GM18858 (cell line): ENCODE results near the gene MEX3B.

ENCODE experiments used
- ATAC-seq: cut with Tn5 transposase; IDR thresholded peaks from one replicate; pipeline ENCODE4 v1.9.1; 2021; ENCODE audit not compliant: unreplicated experiment

The MEX3B gene

GRCh38 chr15:82045892-82046665, at the start of gene MEX3B:
Gene MEX3B, minus strand, starts transcription at chr15:82046018. Its CDS starts 313 bp downstream, at chr15:82045705.
- ATAC-seq, result peak; percentile 66

- no peak for ATAC-seq
Measured at GRCh38 chr15:82093774-82094211, 48.0 kb upstream of the MEX3B start.

GRCh38 chr15:82093325-82093724, 47.5 kb upstream of the MEX3B start:
- no peak for ATAC-seq

GRCh38 chr15:82091636-82092140, 45.9 kb upstream of the MEX3B start:
- no peak for ATAC-seq

GRCh38 chr15:82086243-82086995, 40.6 kb upstream of the MEX3B start:
- no peak for ATAC-seq

GRCh38 chr15:82081914-82082762, 36.3 kb upstream of the MEX3B start:
- no peak for ATAC-seq

- no peak for ATAC-seq
Measured at GRCh38 chr15:82080774-82081173, 35.0 kb upstream of the MEX3B start.

- ATAC-seq, result no peak
Measured at GRCh38 chr15:82079736-82080135, 33.9 kb upstream of the MEX3B start.

GRCh38 chr15:82074610-82075009, 28.8 kb upstream of the MEX3B start:
- ATAC-seq, result no peak

GRCh38 chr15:82072926-82073537, 27.2 kb upstream of the MEX3B start:
- no peak for ATAC-seq

GRCh38 chr15:82066455-82066854, 20.6 kb upstream of the MEX3B start:
- ATAC-seq, result no peak

GRCh38 chr15:82064824-82065223, 19.0 kb upstream of the MEX3B start:
- ATAC-seq, result no peak

GRCh38 chr15:82062479-82063454, 16.9 kb upstream of the MEX3B start:
- no peak for ATAC-seq

- ATAC-seq, result no peak
Measured at GRCh38 chr15:82060817-82061216, 15.0 kb upstream of the MEX3B start.

GRCh38 chr15:82058517-82059204, 12.8 kb upstream of the MEX3B start:
- no peak for ATAC-seq

GRCh38 chr15:82058026-82058425, 12.2 kb upstream of the MEX3B start:
- no peak for ATAC-seq

GRCh38 chr15:82056958-82057823, 11.4 kb upstream of the MEX3B start:
- ATAC-seq, result no peak

GRCh38 chr15:82052751-82053150, 6.9 kb upstream of the MEX3B start:
- ATAC-seq, result no peak
